Activated gamma-delta T cell treated with Interleukin-2 at 50 U/mL for 16 hours (primary cell): ENCODE measurements around the gene DCC.

Source experiments
- DNase-seq: peaks from one replicate; pipeline ENCODE4 v3.0.0-alpha.2; 2020

Gene DCC

GRCh38 chr18:52937840-52938239 is 597.8 kb downstream of the DCC start:
- DNase-seq = no peak

- DNase-seq = no peak
Measured at GRCh38 chr18:52945552-52945951, 605.6 kb downstream of the DCC start.

GRCh38 chr18:52948868-52949444 is 609.0 kb downstream of the DCC start:
- no peak for DNase-seq

GRCh38 chr18:52950155-52950554 is 610.2 kb downstream of the DCC start:
- no peak for DNase-seq

GRCh38 chr18:52953387-52953786 is 613.4 kb downstream of the DCC start:
- no peak for DNase-seq

GRCh38 chr18:52963481-52963880 is 623.5 kb downstream of the DCC start:
- no peak for DNase-seq

- no peak for DNase-seq
Measured at GRCh38 chr18:52970686-52971085, 630.7 kb downstream of the DCC start.

- DNase-seq = no peak
Measured at GRCh38 chr18:52971097-52971496, 631.1 kb downstream of the DCC start.

- no peak for DNase-seq
Measured at GRCh38 chr18:52979892-52980291, 639.9 kb downstream of the DCC start.

GRCh38 chr18:52991246-52991645 is 651.2 kb downstream of the DCC start:
- DNase-seq = no peak

- DNase-seq = no peak
Measured at GRCh38 chr18:52992041-52992440, 652.0 kb downstream of the DCC start.

GRCh38 chr18:52995875-52996274 is 655.9 kb downstream of the DCC start:
- DNase-seq = no peak

- no peak for DNase-seq
Measured at GRCh38 chr18:52999633-53000032, 659.6 kb downstream of the DCC start.

- no peak for DNase-seq
Measured at GRCh38 chr18:53004798-53005197, 664.8 kb downstream of the DCC start.

GRCh38 chr18:53018791-53019190 is 678.8 kb downstream of the DCC start:
- no peak for DNase-seq

- no peak for DNase-seq
Measured at GRCh38 chr18:53025247-53025646, 685.2 kb downstream of the DCC start.

- no peak for DNase-seq
Measured at GRCh38 chr18:53028565-53028964, 688.6 kb downstream of the DCC start.

GRCh38 chr18:53033128-53033527 is 693.1 kb downstream of the DCC start:
- DNase-seq = no peak

GRCh38 chr18:53038608-53039007 is 698.6 kb downstream of the DCC start:
- DNase-seq = no peak

- DNase-seq = no peak
Measured at GRCh38 chr18:53040286-53040685, 700.3 kb downstream of the DCC start.

- no peak for DNase-seq
Measured at GRCh38 chr18:53056064-53056463, 716.1 kb downstream of the DCC start.

- no peak for DNase-seq
Measured at GRCh38 chr18:53070788-53071187, 730.8 kb downstream of the DCC start.

- DNase-seq = no peak
Measured at GRCh38 chr18:53080687-53081086, 740.7 kb downstream of the DCC start.

GRCh38 chr18:53093636-53094035 is 753.6 kb downstream of the DCC start:
- DNase-seq = no peak

GRCh38 chr18:53101536-53102105 is 761.6 kb downstream of the DCC start:
- DNase-seq = no peak
